Upper lobe of left lung (tissue), 4 donors: Measurements from ENCODE around the gene OR10AD1.
"Not testable (repeated sequence)": the region's sequence is repeated elsewhere in the genome, so short reads cannot be mapped to it uniquely, and the experiment has no call there.

ENCODE experiments used
- POLR2A ChIP-seq, 4 donors: fragments of 450-650 bp; IDR thresholded peaks; one replicate each; pipeline ENCODE4 v1.5.1; 2016 to 2017; ENCODE audit warnings: antibody characterized with exemption in 4 of 4, mild to moderate bottlenecking in 2 of 4
- POLR2AphosphoS5 ChIP-seq, 2 donors: sonication (generic); formaldehyde crosslinking; IDR thresholded peaks; one replicate each; pipeline ENCODE4 v1.5.1; 2017; ENCODE audit warnings: antibody characterized with exemption in 2 of 2
- TF ChIP-seq, protein P1 (sequence below), 6 experiments: fragments of 450-650 bp in 4 of 6; fragments of 200-600 bp in 2 of 6; sonication (generic) in 2 of 6; IDR thresholded peaks; one replicate each; pipeline ENCODE4 v1.5.1; 2016 to 2019; ENCODE audit warnings: antibody characterized with exemption in 6 of 6

DNA sequence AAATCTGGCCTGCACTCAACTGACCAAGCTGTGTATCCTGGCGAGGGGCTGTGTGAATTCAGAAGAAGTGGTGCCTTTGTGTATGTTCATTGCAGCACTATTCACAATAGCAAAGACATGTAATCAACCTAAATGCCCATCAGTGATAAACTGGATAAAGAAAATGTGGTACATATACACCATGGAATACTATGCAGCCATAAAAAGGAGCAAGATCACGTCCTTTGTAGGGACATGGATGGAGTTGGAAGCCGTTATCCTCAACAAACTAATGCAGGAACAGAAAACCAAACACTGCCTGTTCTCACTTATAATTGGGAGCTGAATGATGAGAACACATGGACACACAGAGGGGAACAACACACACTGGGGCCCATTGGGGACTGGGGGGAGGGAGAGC lies 21.4 kb upstream of the OR10AD1 start:
- TF ChIP-seq, protein P1, sequence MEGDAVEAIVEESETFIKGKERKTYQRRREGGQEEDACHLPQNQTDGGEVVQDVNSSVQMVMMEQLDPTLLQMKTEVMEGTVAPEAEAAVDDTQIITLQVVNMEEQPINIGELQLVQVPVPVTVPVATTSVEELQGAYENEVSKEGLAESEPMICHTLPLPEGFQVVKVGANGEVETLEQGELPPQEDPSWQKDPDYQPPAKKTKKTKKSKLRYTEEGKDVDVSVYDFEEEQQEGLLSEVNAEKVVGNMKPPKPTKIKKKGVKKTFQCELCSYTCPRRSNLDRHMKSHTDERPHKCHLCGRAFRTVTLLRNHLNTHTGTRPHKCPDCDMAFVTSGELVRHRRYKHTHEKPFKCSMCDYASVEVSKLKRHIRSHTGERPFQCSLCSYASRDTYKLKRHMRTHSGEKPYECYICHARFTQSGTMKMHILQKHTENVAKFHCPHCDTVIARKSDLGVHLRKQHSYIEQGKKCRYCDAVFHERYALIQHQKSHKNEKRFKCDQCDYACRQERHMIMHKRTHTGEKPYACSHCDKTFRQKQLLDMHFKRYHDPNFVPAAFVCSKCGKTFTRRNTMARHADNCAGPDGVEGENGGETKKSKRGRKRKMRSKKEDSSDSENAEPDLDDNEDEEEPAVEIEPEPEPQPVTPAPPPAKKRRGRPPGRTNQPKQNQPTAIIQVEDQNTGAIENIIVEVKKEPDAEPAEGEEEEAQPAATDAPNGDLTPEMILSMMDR (IDR thresholded peaks at IDR 0.05) = not testable (repeated sequence)
- TF ChIP-seq POLR2AphosphoS5, POLR2A (IDR thresholded peaks at IDR 0.05): not testable (repeated sequence)
